ENCODE data around the gene TTC9C. TPM values are rescaled to one million over a fixed set of nuclear protein-coding genes. Genes with fewer than 3 reads are reported as not detected.
"Not testable (repeated sequence)": the region's sequence is repeated elsewhere in the genome, so short reads cannot be mapped to it uniquely, and the experiment has no call there.

TTC9C gene
- total RNA-seq, 1 experiment from 2014 or later: 48.7 TPM

DNA sequence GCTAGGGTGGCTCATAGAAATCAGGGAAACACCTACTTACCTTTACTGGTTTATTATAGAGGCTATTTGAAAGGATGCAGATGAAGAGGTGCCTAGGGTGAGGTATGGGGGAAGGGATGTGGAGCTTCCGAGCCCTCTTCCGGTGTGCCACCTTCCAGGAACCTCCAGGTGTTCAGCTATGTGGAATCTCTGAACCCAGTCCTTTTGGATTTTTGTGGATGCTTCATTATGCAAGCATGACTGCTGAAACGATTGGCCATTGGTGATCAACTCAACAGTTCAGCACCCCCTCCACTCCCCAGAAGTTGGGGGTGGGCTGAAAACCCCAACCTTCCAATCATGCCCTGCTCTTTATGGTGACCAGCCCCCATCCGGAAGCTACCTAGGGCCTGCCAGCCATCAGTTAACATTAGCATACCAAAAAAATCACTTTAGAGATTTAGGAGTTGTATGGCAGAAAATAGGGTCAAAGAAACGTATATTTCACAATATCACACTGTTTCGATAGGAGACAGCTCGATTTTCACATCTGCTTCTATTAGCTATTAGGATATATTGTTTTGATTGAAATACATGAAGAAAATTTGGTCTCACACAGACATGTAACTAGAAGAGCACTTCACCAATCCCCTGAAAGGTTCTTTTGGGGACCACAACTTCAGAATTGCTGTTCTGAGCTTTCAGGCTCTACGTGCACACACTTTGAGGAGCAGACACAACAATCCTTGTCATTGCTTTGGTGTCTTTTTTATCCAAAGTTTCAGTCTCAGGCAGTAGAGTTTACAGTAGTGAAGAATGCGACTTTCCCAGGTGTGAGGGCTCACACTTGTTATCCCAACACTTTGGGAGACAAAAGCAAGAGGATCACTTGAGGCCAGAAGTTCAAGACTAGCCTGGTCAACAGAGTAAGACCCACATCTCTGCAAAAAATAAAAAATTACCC lies 29.8 kb downstream of the TTC9C start (continued):
- TF ChIP-seq, protein P1, sequence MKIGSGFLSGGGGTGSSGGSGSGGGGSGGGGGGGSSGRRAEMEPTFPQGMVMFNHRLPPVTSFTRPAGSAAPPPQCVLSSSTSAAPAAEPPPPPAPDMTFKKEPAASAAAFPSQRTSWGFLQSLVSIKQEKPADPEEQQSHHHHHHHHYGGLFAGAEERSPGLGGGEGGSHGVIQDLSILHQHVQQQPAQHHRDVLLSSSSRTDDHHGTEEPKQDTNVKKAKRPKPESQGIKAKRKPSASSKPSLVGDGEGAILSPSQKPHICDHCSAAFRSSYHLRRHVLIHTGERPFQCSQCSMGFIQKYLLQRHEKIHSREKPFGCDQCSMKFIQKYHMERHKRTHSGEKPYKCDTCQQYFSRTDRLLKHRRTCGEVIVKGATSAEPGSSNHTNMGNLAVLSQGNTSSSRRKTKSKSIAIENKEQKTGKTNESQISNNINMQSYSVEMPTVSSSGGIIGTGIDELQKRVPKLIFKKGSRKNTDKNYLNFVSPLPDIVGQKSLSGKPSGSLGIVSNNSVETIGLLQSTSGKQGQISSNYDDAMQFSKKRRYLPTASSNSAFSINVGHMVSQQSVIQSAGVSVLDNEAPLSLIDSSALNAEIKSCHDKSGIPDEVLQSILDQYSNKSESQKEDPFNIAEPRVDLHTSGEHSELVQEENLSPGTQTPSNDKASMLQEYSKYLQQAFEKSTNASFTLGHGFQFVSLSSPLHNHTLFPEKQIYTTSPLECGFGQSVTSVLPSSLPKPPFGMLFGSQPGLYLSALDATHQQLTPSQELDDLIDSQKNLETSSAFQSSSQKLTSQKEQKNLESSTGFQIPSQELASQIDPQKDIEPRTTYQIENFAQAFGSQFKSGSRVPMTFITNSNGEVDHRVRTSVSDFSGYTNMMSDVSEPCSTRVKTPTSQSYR (CRISPR knock-in tag; IDR thresholded peaks at IDR 0.05): peak; percentile 79
- TF ChIP-seq ESRRA (CRISPR knock-in tag; IDR thresholded peaks at IDR 0.05; ENCODE audit: borderline replicate concordance) (no peak), MLX (CRISPR knock-in tag; IDR thresholded peaks at IDR 0.05) (no peak)

DNA sequence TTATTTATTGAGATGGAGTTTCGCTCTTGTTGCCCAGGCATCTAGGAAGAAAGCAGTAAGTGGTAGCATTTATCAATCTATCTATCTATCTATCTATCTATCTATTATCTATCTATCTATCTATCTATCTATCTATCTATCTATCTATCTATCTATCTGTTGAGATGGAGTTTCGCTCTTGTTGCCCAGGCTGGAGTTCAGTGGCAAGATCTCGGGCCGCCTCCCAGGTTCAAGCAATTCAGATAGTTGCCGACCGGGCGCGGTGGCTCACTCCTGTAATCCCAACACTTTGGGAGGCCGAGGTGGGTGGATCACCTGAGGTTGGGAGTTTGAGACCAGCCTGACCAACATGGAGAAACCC lies 32.6 kb downstream of the TTC9C start:
- not testable (repeated sequence) for ATAC-seq; H3K27me3 Mint-ChIP-seq (ENCODE audit: low read depth); H3K9me3 Mint-ChIP-seq
- Mint-ChIP-seq H3K36me3 (peaks cover 21% of the 10 kb centered on the region), H3K4me1 (peaks cover 32% of the 10 kb centered on the region), H3K27ac (peak overlapping the region; percentile 95), H3K4me3 (peak overlapping the region; percentile 89)
- ChIA-PET POLR2A (interaction anchor here (0.6 to 1.4 kb wide), 5 partner anchors 55 to 1483 kb away, joined by 3 to 6 read pairs (median 5); partner anchors contain the start of genes C11orf98 and CSKMT), CTCF (interaction anchor here (0.6 to 5.4 kb wide), 6 partner anchors 10 to 169 kb away, joined by 3 to 66 read pairs (median 4); partner anchors contain the start of genes HNRNPUL2, TAF6L, TMEM179B and TTC9C)
- DNase-seq (ENCODE audit: low spot score): peak; percentile 32

DNA sequence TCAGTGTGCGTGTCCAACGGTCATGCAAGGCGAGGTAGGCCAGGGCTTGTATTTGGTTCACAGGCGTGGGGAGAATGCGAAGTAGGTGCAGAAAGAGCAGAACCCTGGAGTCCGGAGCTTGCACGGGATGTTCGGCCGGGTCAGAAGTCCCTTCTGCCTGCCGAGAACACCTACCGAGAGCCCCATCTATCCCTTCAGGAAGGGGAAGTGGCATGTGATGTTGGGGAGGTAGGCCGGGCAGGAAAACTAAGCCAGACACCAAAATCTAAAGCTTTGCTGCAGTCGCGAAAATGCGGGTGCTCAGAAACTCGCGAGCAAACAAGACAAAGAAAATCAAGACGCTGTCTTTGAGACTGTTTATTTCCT lies 42.5 kb downstream of the TTC9C start:
- POLR2A ChIA-PET: interaction anchor here (0.6 to 5.3 kb wide), 8 partner anchors 13 to 1385 kb away, joined by 4 to 25 read pairs (median 5); partner anchors contain the start of genes BSCL2, C11orf98, CSKMT and STX5
- DNase-seq (ENCODE audit: low spot score): no peak
- H3K4me3 Mint-ChIP-seq: peak overlapping the region; percentile 88
- CTCF ChIA-PET: interaction anchor here (0.6 to 11.6 kb wide), 17 partner anchors 11 to 346 kb away, joined by 3 to 121 read pairs (median 7); partner anchors contain the start of genes BSCL2, C11orf98, CSKMT and GNG3
- peak; percentile 14 for ATAC-seq
- no peaks in the 10 kb centered on the region for H3K9me3 Mint-ChIP-seq
- no peak for TF ChIP-seq NFATC4 (CRISPR knock-in tag; IDR thresholded peaks at IDR 0.05)
- no peak for TF ChIP-seq ZNF396 (CRISPR knock-in tag; IDR thresholded peaks at IDR 0.05; ENCODE audit: borderline replicate concordance)
- TF ChIP-seq, protein P2, sequence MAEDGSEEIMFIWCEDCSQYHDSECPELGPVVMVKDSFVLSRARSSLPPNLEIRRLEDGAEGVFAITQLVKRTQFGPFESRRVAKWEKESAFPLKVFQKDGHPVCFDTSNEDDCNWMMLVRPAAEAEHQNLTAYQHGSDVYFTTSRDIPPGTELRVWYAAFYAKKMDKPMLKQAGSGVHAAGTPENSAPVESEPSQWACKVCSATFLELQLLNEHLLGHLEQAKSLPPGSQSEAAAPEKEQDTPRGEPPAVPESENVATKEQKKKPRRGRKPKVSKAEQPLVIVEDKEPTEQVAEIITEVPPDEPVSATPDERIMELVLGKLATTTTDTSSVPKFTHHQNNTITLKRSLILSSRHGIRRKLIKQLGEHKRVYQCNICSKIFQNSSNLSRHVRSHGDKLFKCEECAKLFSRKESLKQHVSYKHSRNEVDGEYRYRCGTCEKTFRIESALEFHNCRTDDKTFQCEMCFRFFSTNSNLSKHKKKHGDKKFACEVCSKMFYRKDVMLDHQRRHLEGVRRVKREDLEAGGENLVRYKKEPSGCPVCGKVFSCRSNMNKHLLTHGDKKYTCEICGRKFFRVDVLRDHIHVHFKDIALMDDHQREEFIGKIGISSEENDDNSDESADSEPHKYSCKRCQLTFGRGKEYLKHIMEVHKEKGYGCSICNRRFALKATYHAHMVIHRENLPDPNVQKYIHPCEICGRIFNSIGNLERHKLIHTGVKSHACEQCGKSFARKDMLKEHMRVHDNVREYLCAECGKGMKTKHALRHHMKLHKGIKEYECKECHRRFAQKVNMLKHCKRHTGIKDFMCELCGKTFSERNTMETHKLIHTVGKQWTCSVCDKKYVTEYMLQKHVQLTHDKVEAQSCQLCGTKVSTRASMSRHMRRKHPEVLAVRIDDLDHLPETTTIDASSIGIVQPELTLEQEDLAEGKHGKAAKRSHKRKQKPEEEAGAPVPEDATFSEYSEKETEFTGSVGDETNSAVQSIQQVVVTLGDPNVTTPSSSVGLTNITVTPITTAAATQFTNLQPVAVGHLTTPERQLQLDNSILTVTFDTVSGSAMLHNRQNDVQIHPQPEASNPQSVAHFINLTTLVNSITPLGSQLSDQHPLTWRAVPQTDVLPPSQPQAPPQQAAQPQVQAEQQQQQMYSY (CRISPR knock-in tag; IDR thresholded peaks at IDR 0.05): peak; percentile 80
- no peak for TF ChIP-seq EMX1 (CRISPR knock-in tag; IDR thresholded peaks at IDR 0.05)
- 0 out of 2 replicates have a peak, but pooled peaks have one; percentile 14 for TF ChIP-seq ZNF512 (CRISPR knock-in tag; IDR thresholded peaks at IDR 0.05; ENCODE audit: borderline replicate concordance)
- 0 out of 2 replicates have a peak, but pooled peaks have one; percentile 11 for TF ChIP-seq TEAD1 (CRISPR knock-in tag; IDR thresholded peaks at IDR 0.05)
- TF ChIP-seq, protein P3, sequence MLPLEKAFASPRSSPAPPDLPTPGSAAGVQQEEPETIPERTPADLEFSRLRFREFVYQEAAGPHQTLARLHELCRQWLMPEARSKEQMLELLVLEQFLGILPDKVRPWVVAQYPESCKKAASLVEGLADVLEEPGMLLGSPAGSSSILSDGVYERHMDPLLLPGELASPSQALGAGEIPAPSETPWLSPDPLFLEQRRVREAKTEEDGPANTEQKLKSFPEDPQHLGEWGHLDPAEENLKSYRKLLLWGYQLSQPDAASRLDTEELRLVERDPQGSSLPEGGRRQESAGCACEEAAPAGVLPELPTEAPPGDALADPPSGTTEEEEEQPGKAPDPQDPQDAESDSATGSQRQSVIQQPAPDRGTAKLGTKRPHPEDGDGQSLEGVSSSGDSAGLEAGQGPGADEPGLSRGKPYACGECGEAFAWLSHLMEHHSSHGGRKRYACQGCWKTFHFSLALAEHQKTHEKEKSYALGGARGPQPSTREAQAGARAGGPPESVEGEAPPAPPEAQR (CRISPR knock-in tag; IDR thresholded peaks at IDR 0.05): no peak
- TF ChIP-seq RELA (CRISPR knock-in tag; IDR thresholded peaks at IDR 0.05; ENCODE audit: borderline replicate concordance): no peak; the same call in 1 of the 2 replicates
- no peak for TF ChIP-seq CDX4 (CRISPR knock-in tag; IDR thresholded peaks at IDR 0.05; ENCODE audit: borderline replicate concordance)
- TF ChIP-seq ERG (CRISPR knock-in tag; IDR thresholded peaks at IDR 0.05): no peak
- H3K27ac Mint-ChIP-seq: peak overlapping the region; percentile 98
- H3K27me3 Mint-ChIP-seq (ENCODE audit: low read depth): no peaks in the 10 kb centered on the region; the same call in 1 of the 2 replicates
- H3K36me3 Mint-ChIP-seq: peaks cover 21% of the 10 kb centered on the region
- H3K4me1 Mint-ChIP-seq: peaks cover 14% of the 10 kb centered on the region
